Liver (tissue), 9 donors: ENCODE measurements around the gene PARD3. TPM values are rescaled to one million over a fixed set of nuclear protein-coding genes. Genes with fewer than 3 reads are reported as not detected.

Experiments
- DNase-seq: peaks from one replicate; pipeline ENCODE4 v3.0.0-alpha.2; 2017; ENCODE audit warnings: low spot score
- H3K27ac ChIP-seq, 2 donors: one replicate each; pipeline ENCODE4 v1.7.0; 2013; ENCODE audit warnings: inconsistent platforms in 2 of 2, low read length in 2 of 2, control low read depth in 1 of 2, low read depth in 1 of 2, mild to moderate bottlenecking in 1 of 2
- H3K27me3 ChIP-seq, 4 donors: one replicate each; pipeline versions ENCODE4 v1.6.1 to v1.7.0; 2013; ENCODE audit warnings: low read length in 3 of 4, inconsistent platforms in 1 of 4, mild to moderate bottlenecking in 1 of 4, moderate library complexity in 1 of 4; ENCODE audit not compliant: control insufficient read depth in 4 of 4, insufficient read depth in 4 of 4
- H3K36me3 ChIP-seq, 4 donors: one replicate each; pipeline versions ENCODE4 v1.6.1 to v1.7.0; 2013; ENCODE audit warnings: low read length in 3 of 4, mild to moderate bottlenecking in 3 of 4, low read depth in 1 of 4, moderate library complexity in 1 of 4; ENCODE audit not compliant: control insufficient read depth in 4 of 4, insufficient read depth in 3 of 4
- H3K4me1 ChIP-seq, 4 donors: one replicate each; pipeline versions ENCODE4 v1.6.1 to v1.7.0; 2013; ENCODE audit warnings: low read length in 3 of 4, mild to moderate bottlenecking in 3 of 4, moderate library complexity in 1 of 4; ENCODE audit not compliant: control insufficient read depth in 4 of 4, insufficient read depth in 4 of 4
- H3K4me3 ChIP-seq, 3 donors: one replicate each; pipeline versions ENCODE4 v1.6.1 to v1.7.0; 2013; ENCODE audit warnings: low read length in 3 of 3, control low read depth in 1 of 3, low read depth in 1 of 3, mild to moderate bottlenecking in 1 of 3
- H3K9ac ChIP-seq, 2 donors: one replicate each; pipeline ENCODE4 v1.7.0; 2013; ENCODE audit warnings: low read length in 2 of 2, mild to moderate bottlenecking in 2 of 2, moderate library complexity in 2 of 2, control low read depth in 1 of 2, low read depth in 1 of 2
- H3K9me3 ChIP-seq, 4 donors: one replicate each; pipeline versions ENCODE4 v1.6.1 to v1.7.0; 2013; ENCODE audit warnings: low read length in 3 of 4; ENCODE audit not compliant: control insufficient read depth in 4 of 4
- EGR1 ChIP-seq, 2 donors: IDR thresholded peaks; 2 replicates each; pipeline ENCODE4 v1.6.1; 2016 to 2018; ENCODE audit warnings: antibody characterized with exemption in 2 of 2, low read depth in 2 of 2
- FOXA1 ChIP-seq: IDR thresholded peaks from 2 replicates; pipeline ENCODE4 v1.6.1; 2016; ENCODE audit warnings: antibody characterized with exemption
- FOXA2 ChIP-seq: IDR thresholded peaks from 2 replicates; pipeline ENCODE4 v1.6.1; 2016; ENCODE audit warnings: antibody characterized with exemption
- GABPA ChIP-seq, 2 donors: IDR thresholded peaks in 1 of 2; conservative IDR thresholded peaks in 1 of 2; 2 replicates each; pipeline ENCODE4 v1.6.1; 2016; ENCODE audit warnings: antibody characterized with exemption in 2 of 2, mild to moderate bottlenecking in 1 of 2, moderate library complexity in 1 of 2
- HNF4A ChIP-seq, 2 donors: conservative IDR thresholded peaks; 2 replicates each; pipeline ENCODE4 v1.6.1; 2016; ENCODE audit warnings: antibody characterized with exemption in 2 of 2, mild to moderate bottlenecking in 2 of 2
- HNF4G ChIP-seq: IDR thresholded peaks from 2 replicates; pipeline ENCODE4 v1.6.1; 2016; ENCODE audit warnings: antibody characterized with exemption
- JUND ChIP-seq, 2 donors: IDR thresholded peaks; 2 replicates each; pipeline ENCODE4 v1.6.1; 2016; ENCODE audit warnings: antibody characterized with exemption in 2 of 2
- NR2F2 ChIP-seq: IDR thresholded peaks from 2 replicates; pipeline ENCODE4 v1.6.1; 2016; ENCODE audit warnings: antibody characterized with exemption
- RAD21 ChIP-seq, 2 donors: IDR thresholded peaks; 2 replicates each; pipeline ENCODE4 v1.6.1; 2016; ENCODE audit warnings: antibody characterized with exemption in 2 of 2, mild to moderate bottlenecking in 2 of 2
- RXRA ChIP-seq, 2 donors: IDR thresholded peaks; 2 replicates each; pipeline ENCODE4 v1.6.1; 2017 to 2018; ENCODE audit warnings: antibody characterized with exemption in 2 of 2, mild to moderate bottlenecking in 1 of 2
- SP1 ChIP-seq: IDR thresholded peaks from 2 replicates; pipeline ENCODE4 v1.6.1; 2018; ENCODE audit warnings: antibody characterized with exemption, mild to moderate bottlenecking
- TAF1 ChIP-seq: conservative IDR thresholded peaks from 2 replicates; pipeline ENCODE4 v1.6.1; 2016; ENCODE audit warnings: antibody characterized with exemption, mild to moderate bottlenecking
- YY1 ChIP-seq: IDR thresholded peaks from 2 replicates; pipeline ENCODE4 v1.6.1; 2016; ENCODE audit warnings: antibody characterized with exemption, mild to moderate bottlenecking
- WGBS: extraction: QIAGEN DNeasy Blood & Tissue Kit; methylation state at CpG from one replicate; pipeline ENCODE4 v1.1.7; 2013; 5-methylcytosine and 5-hydroxymethylcytosine counted together
- polyA plus RNA-seq, 2 donors: library from polyadenylated mRNA; stranded (reverse) in 1 of 2; unstranded in 1 of 2; fragments of 200-250 nt in 1 of 2; fragments of >200 nt in 1 of 2; fragmentation: Nextera tagmentation in 1 of 2; extraction: Ambion mirVana in 1 of 2; gene quantifications; one replicate each; pipeline versions ENCODE4 v1.2.1 to v1.2.3, GENCODE V29; 2013 to 2015
- total RNA-seq, 2 donors: library from RNA; depleted of rRNA; stranded (reverse); fragments of >200 nt; gene quantifications; one replicate each; pipeline ENCODE4 v1.2.3, GENCODE V29; 2014
- TF ChIP-seq, protein P1 (sequence below): IDR thresholded peaks from 2 replicates; pipeline ENCODE4 v1.6.1; 2016; ENCODE audit warnings: antibody characterized with exemption
- TF ChIP-seq, protein P2 (sequence below): IDR thresholded peaks from 2 replicates; pipeline ENCODE4 v1.6.1; 2016; ENCODE audit warnings: antibody characterized with exemption, mild to moderate bottlenecking
- TF ChIP-seq, protein P3 (sequence below): IDR thresholded peaks from 2 replicates; pipeline ENCODE4 v1.6.1; 2016; ENCODE audit warnings: antibody characterized with exemption
- TF ChIP-seq, protein P4 (sequence below): IDR thresholded peaks from 2 replicates; pipeline ENCODE4 v1.6.1; 2016; ENCODE audit warnings: antibody characterized with exemption
- TF ChIP-seq, protein P5 (sequence below): fragments of 150-350 bp; IDR thresholded peaks from 2 replicates; pipeline ENCODE4 v1.5.1; 2017; ENCODE audit warnings: improper control_type of control experiment, low read depth, low read length; ENCODE audit not compliant: missing input control
- donor health status: healthy.
- donor health status: healthy.
- donor health status: healthy.
- donor health status: healthy.
- donor health status: healthy.

Gene PARD3
- total and polyA plus RNA-seq, 4 donors = 12.3 to 43.8 (median 13.5) TPM

DNA sequence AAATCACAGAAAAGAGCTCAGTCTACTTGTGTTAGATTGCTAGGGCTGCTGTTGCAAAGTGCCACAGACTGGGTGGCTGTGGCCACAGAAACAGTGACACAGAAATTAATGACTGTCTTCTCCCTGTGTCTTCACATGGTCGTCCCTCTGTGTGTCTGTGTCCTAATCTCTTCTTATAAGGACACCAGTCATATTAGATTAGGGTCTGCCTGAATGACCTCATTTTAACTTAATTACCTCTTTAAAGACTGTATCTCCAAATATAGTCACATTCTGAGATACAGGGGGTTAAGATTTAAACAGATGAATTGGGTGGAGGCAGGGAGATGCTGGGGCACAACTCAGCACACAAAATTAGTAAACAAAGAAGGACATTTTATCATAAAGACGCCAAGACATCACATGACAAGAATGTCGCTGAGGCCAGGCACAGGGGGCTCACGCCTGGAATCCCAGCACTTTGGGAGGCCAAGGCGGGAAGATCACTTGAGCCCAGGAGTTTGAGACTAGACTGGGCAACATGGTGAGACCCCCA, 23.3 kb upstream of the PARD3 start:
- Histone ChIP-seq H3K27ac (no peak overlapping the region), H3K9me3 (no peaks in the 10 kb centered on the region), H3K36me3 (no peaks in the 10 kb centered on the region), H3K27me3 (no peaks in the 10 kb centered on the region), H3K9ac (no peak overlapping the region), H3K4me1 (no peaks in the 10 kb centered on the region), H3K4me3 (no peak overlapping the region)
- 70% methylated on average over 5 of the region's 5 CpGs for WGBS
- DNase-seq = no peak
- TF ChIP-seq YY1 (no peak), GABPA (IDR thresholded peaks at IDR 0.05 in 1 of 2, conservative IDR thresholded peaks at IDR 0.05 in 1 of 2) (no peak), HNF4G (no peak), EGR1 (IDR thresholded peaks at IDR 0.05; ENCODE audit: low read depth in 2 of 2) (no peak), TAF1 (no peak), JUND (IDR thresholded peaks at IDR 0.05) (no peak), HNF4A (conservative IDR thresholded peaks at IDR 0.05) (no peak), FOXA2 (no peak), NR2F2 (no peak), FOXA1 (no peak), RAD21 (IDR thresholded peaks at IDR 0.05) (no peak), RXRA (IDR thresholded peaks at IDR 0.05) (no peak), SP1 (no peak)
- TF ChIP-seq, protein P1, sequence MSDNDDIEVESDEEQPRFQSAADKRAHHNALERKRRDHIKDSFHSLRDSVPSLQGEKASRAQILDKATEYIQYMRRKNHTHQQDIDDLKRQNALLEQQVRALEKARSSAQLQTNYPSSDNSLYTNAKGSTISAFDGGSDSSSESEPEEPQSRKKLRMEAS = no peak
- TF ChIP-seq, protein P2, sequence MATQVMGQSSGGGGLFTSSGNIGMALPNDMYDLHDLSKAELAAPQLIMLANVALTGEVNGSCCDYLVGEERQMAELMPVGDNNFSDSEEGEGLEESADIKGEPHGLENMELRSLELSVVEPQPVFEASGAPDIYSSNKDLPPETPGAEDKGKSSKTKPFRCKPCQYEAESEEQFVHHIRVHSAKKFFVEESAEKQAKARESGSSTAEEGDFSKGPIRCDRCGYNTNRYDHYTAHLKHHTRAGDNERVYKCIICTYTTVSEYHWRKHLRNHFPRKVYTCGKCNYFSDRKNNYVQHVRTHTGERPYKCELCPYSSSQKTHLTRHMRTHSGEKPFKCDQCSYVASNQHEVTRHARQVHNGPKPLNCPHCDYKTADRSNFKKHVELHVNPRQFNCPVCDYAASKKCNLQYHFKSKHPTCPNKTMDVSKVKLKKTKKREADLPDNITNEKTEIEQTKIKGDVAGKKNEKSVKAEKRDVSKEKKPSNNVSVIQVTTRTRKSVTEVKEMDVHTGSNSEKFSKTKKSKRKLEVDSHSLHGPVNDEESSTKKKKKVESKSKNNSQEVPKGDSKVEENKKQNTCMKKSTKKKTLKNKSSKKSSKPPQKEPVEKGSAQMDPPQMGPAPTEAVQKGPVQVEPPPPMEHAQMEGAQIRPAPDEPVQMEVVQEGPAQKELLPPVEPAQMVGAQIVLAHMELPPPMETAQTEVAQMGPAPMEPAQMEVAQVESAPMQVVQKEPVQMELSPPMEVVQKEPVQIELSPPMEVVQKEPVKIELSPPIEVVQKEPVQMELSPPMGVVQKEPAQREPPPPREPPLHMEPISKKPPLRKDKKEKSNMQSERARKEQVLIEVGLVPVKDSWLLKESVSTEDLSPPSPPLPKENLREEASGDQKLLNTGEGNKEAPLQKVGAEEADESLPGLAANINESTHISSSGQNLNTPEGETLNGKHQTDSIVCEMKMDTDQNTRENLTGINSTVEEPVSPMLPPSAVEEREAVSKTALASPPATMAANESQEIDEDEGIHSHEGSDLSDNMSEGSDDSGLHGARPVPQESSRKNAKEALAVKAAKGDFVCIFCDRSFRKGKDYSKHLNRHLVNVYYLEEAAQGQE = no peak
- TF ChIP-seq, protein P3, sequence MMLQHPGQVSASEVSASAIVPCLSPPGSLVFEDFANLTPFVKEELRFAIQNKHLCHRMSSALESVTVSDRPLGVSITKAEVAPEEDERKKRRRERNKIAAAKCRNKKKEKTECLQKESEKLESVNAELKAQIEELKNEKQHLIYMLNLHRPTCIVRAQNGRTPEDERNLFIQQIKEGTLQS = no peak
- TF ChIP-seq, protein P4, sequence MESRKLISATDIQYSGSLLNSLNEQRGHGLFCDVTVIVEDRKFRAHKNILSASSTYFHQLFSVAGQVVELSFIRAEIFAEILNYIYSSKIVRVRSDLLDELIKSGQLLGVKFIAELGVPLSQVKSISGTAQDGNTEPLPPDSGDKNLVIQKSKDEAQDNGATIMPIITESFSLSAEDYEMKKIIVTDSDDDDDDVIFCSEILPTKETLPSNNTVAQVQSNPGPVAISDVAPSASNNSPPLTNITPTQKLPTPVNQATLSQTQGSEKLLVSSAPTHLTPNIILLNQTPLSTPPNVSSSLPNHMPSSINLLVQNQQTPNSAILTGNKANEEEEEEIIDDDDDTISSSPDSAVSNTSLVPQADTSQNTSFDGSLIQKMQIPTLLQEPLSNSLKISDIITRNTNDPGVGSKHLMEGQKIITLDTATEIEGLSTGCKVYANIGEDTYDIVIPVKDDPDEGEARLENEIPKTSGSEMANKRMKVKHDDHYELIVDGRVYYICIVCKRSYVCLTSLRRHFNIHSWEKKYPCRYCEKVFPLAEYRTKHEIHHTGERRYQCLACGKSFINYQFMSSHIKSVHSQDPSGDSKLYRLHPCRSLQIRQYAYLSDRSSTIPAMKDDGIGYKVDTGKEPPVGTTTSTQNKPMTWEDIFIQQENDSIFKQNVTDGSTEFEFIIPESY = no peak
- TF ChIP-seq, protein P5, sequence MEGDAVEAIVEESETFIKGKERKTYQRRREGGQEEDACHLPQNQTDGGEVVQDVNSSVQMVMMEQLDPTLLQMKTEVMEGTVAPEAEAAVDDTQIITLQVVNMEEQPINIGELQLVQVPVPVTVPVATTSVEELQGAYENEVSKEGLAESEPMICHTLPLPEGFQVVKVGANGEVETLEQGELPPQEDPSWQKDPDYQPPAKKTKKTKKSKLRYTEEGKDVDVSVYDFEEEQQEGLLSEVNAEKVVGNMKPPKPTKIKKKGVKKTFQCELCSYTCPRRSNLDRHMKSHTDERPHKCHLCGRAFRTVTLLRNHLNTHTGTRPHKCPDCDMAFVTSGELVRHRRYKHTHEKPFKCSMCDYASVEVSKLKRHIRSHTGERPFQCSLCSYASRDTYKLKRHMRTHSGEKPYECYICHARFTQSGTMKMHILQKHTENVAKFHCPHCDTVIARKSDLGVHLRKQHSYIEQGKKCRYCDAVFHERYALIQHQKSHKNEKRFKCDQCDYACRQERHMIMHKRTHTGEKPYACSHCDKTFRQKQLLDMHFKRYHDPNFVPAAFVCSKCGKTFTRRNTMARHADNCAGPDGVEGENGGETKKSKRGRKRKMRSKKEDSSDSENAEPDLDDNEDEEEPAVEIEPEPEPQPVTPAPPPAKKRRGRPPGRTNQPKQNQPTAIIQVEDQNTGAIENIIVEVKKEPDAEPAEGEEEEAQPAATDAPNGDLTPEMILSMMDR = no peak
